ENCODE data around the gene PAX6.
A peak's percentile ranks its signal among the peaks of the same experiment; 100 is the strongest.

PAX6 gene

GRCh38 chr11:31798554-31799434, 12.3 kb downstream of the PAX6 start:
- DNase-seq (ENCODE audit: low read depth in 1 of 2, low spot score in 1 of 2): peak in 1 of 2 experiments; percentile 35
- H3K4me3 ChIP-seq (replicated peaks; ENCODE audit: insufficient read depth, low read length): no peak overlapping the region
- TF ChIP-seq GABPA (IDR thresholded peaks at IDR 0.05; ENCODE audit: low read depth): no peak
- no peak for TF ChIP-seq POLR2AphosphoS5 (IDR thresholded peaks at IDR 0.05; ENCODE audit: low read depth)
- no peak for TF ChIP-seq SPI1 (IDR thresholded peaks at IDR 0.05; ENCODE audit: borderline replicate concordance, low read depth)
- TF ChIP-seq REST (IDR thresholded peaks at IDR 0.05; ENCODE audit: insufficient replicate concordance, low read depth): no peak
- no peak for TF ChIP-seq CTCF (IDR thresholded peaks at IDR 0.05; ENCODE audit: insufficient read depth, low read length)
- H3K27me3 ChIP-seq (ENCODE audit: insufficient read depth, poor library complexity, severe bottlenecking): peaks cover 76% of the 10 kb centered on the region
- H3K27ac ChIP-seq (replicated peaks): no peak overlapping the region

DNA sequence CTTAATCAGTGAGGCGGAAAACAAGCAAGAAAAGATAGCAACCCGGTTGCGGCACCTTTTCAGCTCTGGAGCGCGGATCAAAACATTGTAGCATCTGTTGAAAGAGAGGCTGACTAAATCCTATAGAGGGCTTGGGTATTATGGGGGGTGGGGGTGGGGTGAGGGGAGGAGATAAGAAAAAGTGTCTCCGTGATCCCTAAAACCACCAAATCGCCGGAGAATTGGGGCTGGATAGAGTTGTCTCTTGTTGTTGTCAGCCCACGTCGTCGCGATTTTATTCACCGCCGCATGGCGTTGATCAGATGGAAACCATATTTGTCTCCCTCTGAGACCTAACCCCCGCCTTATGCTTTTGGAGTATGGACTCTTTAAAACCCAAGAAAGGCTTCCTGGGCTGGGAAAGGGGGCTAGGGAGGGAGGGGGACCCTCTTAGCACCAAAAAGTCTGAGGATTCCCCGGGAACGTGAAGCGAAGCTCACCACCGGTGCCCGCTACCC, 13.0 kb downstream of the PAX6 start:
- TF ChIP-seq CTCF (IDR thresholded peaks at IDR 0.05; ENCODE audit: insufficient read depth, low read length): no peak
- no peak for TF ChIP-seq SPI1 (IDR thresholded peaks at IDR 0.05; ENCODE audit: borderline replicate concordance, low read depth)
- TF ChIP-seq REST (IDR thresholded peaks at IDR 0.05; ENCODE audit: insufficient replicate concordance, low read depth): no peak
- DNase-seq (ENCODE audit: low read depth in 1 of 2, low spot score in 1 of 2): no peak
- no peak overlapping the region for H3K27ac ChIP-seq (replicated peaks)
- H3K27me3 ChIP-seq (ENCODE audit: insufficient read depth, poor library complexity, severe bottlenecking): peaks cover 71% of the 10 kb centered on the region
- no peak overlapping the region for H3K4me3 ChIP-seq (replicated peaks; ENCODE audit: insufficient read depth, low read length)

- no peak for DNase-seq (ENCODE audit: low read depth in 1 of 2, low spot score in 1 of 2)
- Histone ChIP-seq H3K27me3 (ENCODE audit: insufficient read depth, poor library complexity, severe bottlenecking) (peaks cover 65% of the 10 kb centered on the region), H3K27ac (replicated peaks) (no peak overlapping the region), H3K4me3 (replicated peaks; ENCODE audit: insufficient read depth, low read length) (no peak overlapping the region)
- no peak for TF ChIP-seq POLR2AphosphoS5 (IDR thresholded peaks at IDR 0.05; ENCODE audit: low read depth)
- TF ChIP-seq SPI1 (IDR thresholded peaks at IDR 0.05; ENCODE audit: borderline replicate concordance, low read depth): no peak
- TF ChIP-seq CTCF (IDR thresholded peaks at IDR 0.05; ENCODE audit: insufficient read depth, low read length): no peak
- TF ChIP-seq GABPA (IDR thresholded peaks at IDR 0.05; ENCODE audit: low read depth): no peak
- TF ChIP-seq REST (IDR thresholded peaks at IDR 0.05; ENCODE audit: insufficient replicate concordance, low read depth): no peak
Measured at GRCh38 chr11:31797190-31798056, 13.7 kb downstream of the PAX6 start.

All from HL-60 (cell line).